Lower leg skin (tissue), 3 donors: ENCODE data around the gene DLGAP3.

ENCODE experiments used
- CTCF ChIP-seq, 3 donors: fragments of 450-650 bp; IDR thresholded peaks; one replicate each; pipeline ENCODE4 v1.5.1; 2016; ENCODE audit warnings: antibody characterized with exemption in 3 of 3, mild to moderate bottlenecking in 3 of 3, moderate library complexity in 2 of 3
- POLR2A ChIP-seq, 2 donors: fragments of 450-650 bp; IDR thresholded peaks; one replicate each; pipeline ENCODE4 v1.6.1; 2016 to 2017; ENCODE audit warnings: antibody characterized with exemption in 2 of 2, mild to moderate bottlenecking in 1 of 2, moderate library complexity in 1 of 2

GRCh38 chr1:34865981-34866761 lies 63.3 kb downstream of the DLGAP3 start:
- peak in 1 of 3 donors; percentile 84 for TF ChIP-seq CTCF (IDR thresholded peaks at IDR 0.05)
- TF ChIP-seq POLR2A (IDR thresholded peaks at IDR 0.05), result no peak
